DOHH2 (cell line): ENCODE measurements around the gene FAM32A.

Experiments used
- CTCF ChIP-seq: fragments of 200-600 bp; sonication (generic); IDR thresholded peaks from one replicate; pipeline ENCODE4 v1.5.1; 2014; ENCODE audit warnings: antibody characterized with exemption, mild to moderate bottlenecking, low read depth, low read length; ENCODE audit not compliant: poor library complexity, severe bottlenecking
- EZH2phosphoT487 ChIP-seq: fragments of 200-600 bp; sonication (generic); IDR thresholded peaks from 2 replicates; pipeline ENCODE4 v1.6.1; 2017; ENCODE audit warnings: borderline replicate concordance, mild to moderate bottlenecking, antibody characterized with exemption, low read length, moderate library complexity, mixed read lengths

GRCh38 chr19:16190198-16190597, 5.0 kb downstream of the FAM32A start:
- TF ChIP-seq EZH2phosphoT487 (no peak), CTCF (no peak)
